Cardiac fibroblast (primary cell): Measurements from ENCODE around the gene CISD1.

ENCODE experiments used
- DNase-seq, 2 donors: peaks; one replicate each; pipeline versions ENCODE4 v3.0.0 to v3.0.0-alpha.2; 2010; ENCODE audit warnings: low read depth in 2 of 2
- H3K4me3 ChIP-seq, 2 donors: replicated peaks in 1 of 2; 1 replicate in 1 of 2; 2 replicates in 1 of 2; pipeline ENCODE4 v1.5.1; 2011; ENCODE audit warnings: low read depth in 2 of 2, low read length in 2 of 2, mild to moderate bottlenecking in 2 of 2, moderate library complexity in 1 of 2
- TF ChIP-seq, protein P1 (sequence below): IDR thresholded peaks from one replicate; pipeline ENCODE4 v1.5.1; 2011; ENCODE audit warnings: low read depth, mild to moderate bottlenecking, low read length, inconsistent platforms

CISD1 gene

GRCh38 chr10:58322072-58322834 is 53.3 kb downstream of the CISD1 start:
- peak; percentile 23 to 31 for DNase-seq
- TF ChIP-seq, protein P1, sequence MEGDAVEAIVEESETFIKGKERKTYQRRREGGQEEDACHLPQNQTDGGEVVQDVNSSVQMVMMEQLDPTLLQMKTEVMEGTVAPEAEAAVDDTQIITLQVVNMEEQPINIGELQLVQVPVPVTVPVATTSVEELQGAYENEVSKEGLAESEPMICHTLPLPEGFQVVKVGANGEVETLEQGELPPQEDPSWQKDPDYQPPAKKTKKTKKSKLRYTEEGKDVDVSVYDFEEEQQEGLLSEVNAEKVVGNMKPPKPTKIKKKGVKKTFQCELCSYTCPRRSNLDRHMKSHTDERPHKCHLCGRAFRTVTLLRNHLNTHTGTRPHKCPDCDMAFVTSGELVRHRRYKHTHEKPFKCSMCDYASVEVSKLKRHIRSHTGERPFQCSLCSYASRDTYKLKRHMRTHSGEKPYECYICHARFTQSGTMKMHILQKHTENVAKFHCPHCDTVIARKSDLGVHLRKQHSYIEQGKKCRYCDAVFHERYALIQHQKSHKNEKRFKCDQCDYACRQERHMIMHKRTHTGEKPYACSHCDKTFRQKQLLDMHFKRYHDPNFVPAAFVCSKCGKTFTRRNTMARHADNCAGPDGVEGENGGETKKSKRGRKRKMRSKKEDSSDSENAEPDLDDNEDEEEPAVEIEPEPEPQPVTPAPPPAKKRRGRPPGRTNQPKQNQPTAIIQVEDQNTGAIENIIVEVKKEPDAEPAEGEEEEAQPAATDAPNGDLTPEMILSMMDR, result no peak
- no peak overlapping the region for H3K4me3 ChIP-seq

DNA sequence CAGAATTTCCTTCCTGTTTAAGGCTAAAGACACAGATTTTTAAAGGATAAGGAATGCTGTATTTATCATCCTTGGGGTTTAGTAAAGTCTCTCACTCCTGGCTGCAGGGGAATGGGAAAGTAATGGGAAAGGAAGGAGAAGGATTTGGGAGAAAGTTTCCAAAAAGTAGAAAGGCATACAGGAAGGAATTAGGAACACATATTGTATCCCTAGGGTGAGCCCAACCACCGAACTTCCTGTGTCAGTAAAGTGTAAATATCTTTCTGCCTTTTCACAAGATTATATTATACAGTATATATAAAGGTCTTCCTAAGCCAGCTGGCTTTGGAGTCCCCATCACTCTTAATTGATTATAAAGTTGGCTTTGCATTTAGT is 53.9 kb downstream of the CISD1 start:
- TF ChIP-seq, protein P1, result no peak
- DNase-seq, result no peak
- no peak overlapping the region for H3K4me3 ChIP-seq

DNA sequence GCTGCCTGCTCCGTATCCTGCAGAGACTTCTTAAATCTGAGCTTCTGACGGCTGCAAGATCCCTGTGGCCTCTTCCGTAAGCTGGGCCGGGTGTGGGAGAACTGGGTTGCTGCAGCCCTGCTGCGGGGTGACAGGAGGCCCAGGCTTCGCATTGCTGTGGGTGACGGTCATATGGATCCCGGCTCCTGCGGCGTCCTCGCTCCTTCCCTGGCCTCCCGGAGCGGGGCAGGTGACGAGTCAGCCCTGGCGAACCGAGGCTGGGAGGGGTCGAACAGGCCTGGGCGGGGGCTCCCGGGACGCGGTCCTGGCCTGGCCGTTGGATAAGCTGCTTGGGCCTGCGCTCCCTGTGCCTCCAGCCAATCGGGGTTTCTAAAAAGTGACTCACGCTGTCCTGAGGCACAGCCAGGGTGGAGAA is 58.0 kb downstream of the CISD1 start:
- DNase-seq, result peak; percentile 63 to 69
- H3K4me3 ChIP-seq, result peak overlapping the region; percentile 15 to 47
- TF ChIP-seq, protein P1, result no peak

GRCh38 chr10:58328233-58328632 is 59.3 kb downstream of the CISD1 start:
- DNase-seq, result no peak
- TF ChIP-seq, protein P1, result no peak
- no peak overlapping the region for H3K4me3 ChIP-seq

GRCh38 chr10:58330431-58330830 is 61.5 kb downstream of the CISD1 start:
- no peak overlapping the region for H3K4me3 ChIP-seq
- TF ChIP-seq, protein P1, result no peak
- no peak for DNase-seq

DNA sequence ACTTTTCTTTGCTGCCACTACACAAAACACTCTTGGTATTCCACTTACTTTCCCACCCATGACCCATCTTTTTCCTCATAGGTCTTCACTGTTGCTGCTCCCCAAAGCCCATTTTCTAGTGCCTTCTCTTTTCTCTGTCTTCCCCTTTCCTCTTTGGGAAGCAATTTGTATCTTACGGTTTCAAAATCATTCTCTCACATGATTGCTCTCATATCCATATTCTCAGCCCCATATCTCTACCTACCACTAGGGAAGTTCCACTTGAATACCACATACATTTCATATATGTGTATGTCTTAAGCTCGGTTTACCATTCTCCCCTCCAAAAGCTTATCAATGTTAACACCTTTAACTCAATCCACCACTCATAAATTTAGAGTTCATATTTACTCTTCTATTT is 62.7 kb downstream of the CISD1 start:
- TF ChIP-seq, protein P1, result no peak
- DNase-seq, result no peak
- H3K4me3 ChIP-seq, result no peak overlapping the region
